ENCODE data around the gene IRF8.
"Not testable (repeated sequence)": the region's sequence is repeated elsewhere in the genome, so short reads cannot be mapped to it uniquely, and the experiment has no call there.

IRF8 gene

GRCh38 chr16:85935974-85936760 is 37.2 kb downstream of the IRF8 start:
- no peak for DNase-seq (ENCODE audit: low read depth)

DNA sequence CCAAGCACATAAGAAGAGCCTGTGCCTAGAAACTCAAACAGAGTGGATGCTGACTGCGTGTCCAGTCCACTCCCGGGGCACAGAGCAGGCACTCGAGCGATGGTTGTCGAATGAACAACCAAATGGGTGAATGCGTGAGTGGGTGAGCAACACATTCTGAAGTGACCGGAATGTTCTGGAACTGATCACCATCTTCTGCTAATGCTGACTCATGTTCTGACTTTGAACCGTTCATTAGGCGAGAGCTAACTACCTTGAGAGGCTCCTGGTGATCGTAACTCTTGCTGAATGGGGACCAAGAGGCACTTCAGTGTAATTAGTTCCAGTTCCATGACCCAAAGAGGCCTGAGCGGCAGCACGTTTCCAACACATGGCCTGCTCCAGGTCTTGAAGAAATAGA is 37.9 kb downstream of the IRF8 start:
- no peak for DNase-seq (ENCODE audit: low read depth)

- no peak for DNase-seq (ENCODE audit: low read depth)
These were observed 41.3 kb downstream of the IRF8 start for GRCh38 chr16:85940214-85940613.

GRCh38 chr16:85941863-85942644 is 43.1 kb downstream of the IRF8 start:
- no peak for DNase-seq (ENCODE audit: low read depth)

DNA sequence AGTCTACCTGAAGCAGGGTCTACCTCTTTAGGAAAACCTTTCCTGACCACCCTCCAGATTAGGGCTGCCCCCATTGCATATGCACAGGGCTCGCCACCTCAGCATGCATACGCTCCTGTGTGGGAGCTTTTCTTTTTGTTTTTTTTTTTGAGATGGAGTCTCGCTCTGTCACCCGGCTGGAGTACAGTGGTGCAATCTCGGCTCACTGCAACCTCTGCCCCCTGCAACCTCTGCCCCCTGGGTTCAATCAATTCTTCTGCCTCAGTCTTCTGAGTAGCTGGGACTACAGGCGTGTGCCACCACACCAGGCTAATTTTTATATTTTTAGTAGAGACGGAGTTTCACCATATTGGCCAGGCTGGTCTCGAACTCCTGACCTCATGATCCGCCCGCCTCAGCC is 43.7 kb downstream of the IRF8 start:
- DNase-seq (ENCODE audit: low read depth): not testable (repeated sequence)

GRCh38 chr16:85943711-85944110 is 44.7 kb downstream of the IRF8 start:
- DNase-seq (ENCODE audit: low read depth): no peak

GRCh38 chr16:85944572-85945423 is 45.8 kb downstream of the IRF8 start:
- no peak for DNase-seq (ENCODE audit: low read depth)

DNA sequence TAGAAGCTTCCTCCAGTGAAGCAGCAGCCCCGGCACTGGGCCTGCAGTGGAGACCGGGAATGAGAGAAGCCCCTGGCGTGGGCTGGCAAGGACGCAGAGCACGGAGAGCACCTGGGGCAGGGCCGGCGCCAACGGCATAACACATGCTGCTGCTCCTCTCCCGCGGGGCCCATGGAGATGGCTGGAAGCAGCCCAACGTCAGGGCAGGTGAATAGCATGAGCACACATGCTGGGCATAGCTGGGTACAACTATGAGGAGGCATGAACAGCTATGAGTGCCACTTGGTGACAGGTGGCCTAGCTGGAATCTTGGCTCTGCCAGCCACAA is 46.4 kb downstream of the IRF8 start:
- no peak for DNase-seq (ENCODE audit: low read depth)

DNA sequence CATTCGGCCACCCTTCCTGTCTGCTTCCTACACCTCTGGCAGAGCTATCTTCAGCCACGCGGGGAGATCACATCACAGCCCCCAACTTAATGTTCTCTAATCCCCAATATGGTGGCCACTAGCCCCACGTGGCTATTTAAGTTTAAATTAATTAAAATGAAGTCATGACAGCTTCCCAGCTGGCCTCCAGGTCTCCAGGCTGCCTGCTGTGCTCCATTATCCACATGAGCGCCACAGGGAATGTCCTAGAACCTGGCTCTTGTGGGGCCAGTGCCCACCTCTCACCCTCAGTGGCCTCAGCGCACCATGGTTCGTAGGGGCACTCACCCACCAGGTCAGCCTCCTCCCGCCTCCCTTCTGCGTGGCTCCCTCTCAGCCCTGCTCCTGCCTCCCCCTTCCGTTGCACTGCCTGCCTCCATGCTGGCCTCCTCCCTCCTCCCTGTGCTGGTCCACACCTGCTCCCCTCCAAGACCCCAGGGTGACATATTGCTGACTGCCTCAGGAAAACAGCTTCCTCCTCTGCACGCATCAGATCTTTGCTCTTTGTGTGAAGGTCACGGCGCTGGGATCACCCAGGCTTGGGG is 47.7 kb downstream of the IRF8 start:
- DNase-seq (ENCODE audit: low read depth): no peak

DNA sequence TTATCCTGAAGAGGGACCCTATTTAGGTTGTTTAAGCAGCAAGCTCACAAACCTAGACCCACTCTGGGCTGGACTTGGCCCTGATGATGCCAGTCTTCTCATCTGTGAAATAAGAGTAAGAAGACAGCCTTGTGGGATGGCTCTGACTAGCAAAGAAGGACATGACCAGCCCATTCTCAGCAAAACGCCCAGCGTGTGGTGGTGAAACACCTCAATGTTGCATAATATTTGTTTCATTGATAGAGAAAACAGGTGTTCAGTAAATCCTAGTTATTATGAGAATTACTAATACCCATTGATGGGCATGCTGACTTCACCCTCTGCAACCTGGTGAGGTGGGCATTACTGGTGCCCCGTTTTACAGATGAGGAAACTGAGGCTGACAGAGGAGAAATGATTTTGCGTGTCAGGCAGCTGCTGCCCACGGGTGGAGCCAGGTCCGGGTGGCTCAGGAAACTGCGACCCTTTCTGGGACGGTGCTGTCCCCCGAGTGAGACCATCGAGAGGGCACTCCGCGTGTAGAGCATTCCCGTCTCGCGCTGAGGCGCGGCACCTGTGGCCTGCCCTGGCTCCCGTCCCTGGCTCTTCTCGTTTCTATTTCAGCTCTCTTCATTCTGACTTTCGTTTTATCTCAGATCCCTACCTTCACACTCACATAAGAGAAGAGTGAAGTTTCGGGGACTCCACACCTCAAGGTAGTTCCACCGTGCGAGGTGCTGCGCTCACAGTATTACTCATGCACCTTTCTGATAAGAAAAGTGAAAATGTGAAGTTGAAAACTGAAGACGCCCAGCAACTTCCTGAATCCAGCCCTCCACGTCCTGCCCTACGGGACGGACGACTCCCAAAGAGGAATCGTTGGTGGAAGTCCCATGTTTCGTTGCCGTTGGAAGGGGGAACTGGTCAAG is 48.5 kb downstream of the IRF8 start:
- DNase-seq (ENCODE audit: low read depth): no peak

- DNase-seq (ENCODE audit: low read depth): no peak
These were observed 49.2 kb downstream of the IRF8 start for GRCh38 chr16:85948138-85948509.

DNA sequence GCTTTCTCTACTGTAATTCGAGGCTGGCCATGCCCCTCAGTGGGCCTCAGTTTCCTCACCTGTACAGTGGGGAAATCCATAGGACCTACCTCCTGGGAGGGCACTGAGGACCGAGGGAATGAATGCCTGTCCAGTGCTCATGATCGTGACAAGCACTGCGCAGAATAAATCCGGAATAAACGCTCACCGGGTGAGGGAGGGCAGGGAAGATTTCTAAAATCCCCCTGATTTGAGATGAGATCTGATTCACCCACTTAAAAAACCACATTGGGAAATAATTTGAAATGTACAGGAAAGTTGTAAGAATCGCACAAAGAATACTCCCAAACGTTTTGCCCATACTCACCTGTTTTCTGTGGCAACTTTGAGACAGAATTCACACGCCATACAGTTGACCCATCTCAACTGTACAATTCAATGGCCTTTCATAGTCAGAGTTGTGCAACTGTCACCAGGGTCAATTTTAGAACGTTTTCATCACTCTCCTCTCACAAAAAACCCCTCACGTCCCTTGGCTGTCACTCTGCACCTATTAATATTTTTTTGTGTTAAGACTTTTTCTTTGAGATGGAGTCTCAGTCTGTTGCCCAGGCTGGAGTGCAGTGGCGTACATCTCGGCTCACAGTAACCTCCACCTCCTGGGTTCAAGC is 49.8 kb downstream of the IRF8 start:
- DNase-seq (ENCODE audit: low read depth): no peak

- DNase-seq (ENCODE audit: low read depth): no peak
These were observed 51.4 kb downstream of the IRF8 start for GRCh38 chr16:85950136-85950918.

GRCh38 chr16:85952197-85952596 is 53.2 kb downstream of the IRF8 start:
- DNase-seq (ENCODE audit: low read depth): no peak

GRCh38 chr16:85952811-85953210 is 53.8 kb downstream of the IRF8 start:
- no peak for DNase-seq (ENCODE audit: low read depth)

GRCh38 chr16:85954927-85955519 is 56.1 kb downstream of the IRF8 start:
- DNase-seq (ENCODE audit: low read depth): no peak

- no peak for DNase-seq (ENCODE audit: low read depth)
These were observed 56.6 kb downstream of the IRF8 start for GRCh38 chr16:85955566-85955965.

DNA sequence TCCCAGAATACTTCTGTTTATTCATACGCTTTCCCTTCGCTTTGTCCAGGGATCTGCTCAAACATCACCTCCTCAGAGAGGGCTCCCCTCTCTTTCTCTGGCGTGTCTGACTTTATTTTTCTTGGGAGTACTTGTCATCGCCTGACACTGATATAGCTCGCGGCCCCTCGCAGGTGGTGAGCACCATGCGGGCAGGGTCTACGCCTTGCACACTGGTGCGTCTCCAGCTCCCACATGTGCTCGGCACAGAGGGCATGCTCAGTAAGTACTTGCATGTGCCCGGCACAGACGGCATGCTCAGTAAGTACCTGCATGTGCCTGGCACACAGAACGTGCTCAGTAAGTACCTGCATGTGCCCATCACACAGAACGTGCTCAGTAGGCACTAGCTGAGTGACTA is 57.5 kb downstream of the IRF8 start:
- DNase-seq (ENCODE audit: low read depth): no peak

GRCh38 chr16:85958731-85959130 is 59.8 kb downstream of the IRF8 start:
- DNase-seq (ENCODE audit: low read depth): no peak

- DNase-seq (ENCODE audit: low read depth): no peak
These were observed 60.7 kb downstream of the IRF8 start for GRCh38 chr16:85959686-85960085.

All from HS-5 (cell line).